Activated T-helper 1 cell treated with anti-CD3 and anti-CD28 coated beads, Interleukin-12 subunit alpha, Interleukin-12 subunit beta, Interleukin-2, Interleukin-4 antibody, amounts not matched to agents 30 ng/mL and 10 ng/mL and 1 ng/mL, durations not matched to agents 14 hours and 24 hours and 36 hours (primary cell): ENCODE results near the gene CBFA2T3. TPM values are rescaled to one million over a fixed set of nuclear protein-coding genes. Genes with fewer than 3 reads are reported as not detected.

Experiments
- DNase-seq: peaks from one replicate; pipeline ENCODE4 v3.0.0; 2021; ENCODE audit warnings: low spot score
- H3K27ac Mint-ChIP-seq: one replicate; pipeline ENCODE4 v1.8.0; 2021; ENCODE audit warnings: mild to moderate bottlenecking, mixed read lengths
- H3K27me3 Mint-ChIP-seq: one replicate; pipeline ENCODE4 v1.8.0; 2022; ENCODE audit warnings: mild to moderate bottlenecking, moderate library complexity, mixed read lengths; ENCODE audit not compliant: insufficient read depth
- H3K36me3 Mint-ChIP-seq: one replicate; pipeline ENCODE4 v1.8.0; 2021; ENCODE audit warnings: low read depth, mixed read lengths
- H3K4me1 Mint-ChIP-seq: one replicate; pipeline ENCODE4 v1.8.0; 2021; ENCODE audit warnings: low read depth, mixed read lengths
- H3K4me3 Mint-ChIP-seq: one replicate; pipeline ENCODE4 v1.8.0; 2021; ENCODE audit warnings: mild to moderate bottlenecking, moderate library complexity, mixed read lengths
- H3K9me3 Mint-ChIP-seq: one replicate; pipeline ENCODE4 v1.8.0; 2021; ENCODE audit warnings: mixed read lengths
- intact Hi-C: fragments of 100-400 bp; cut with micrococcal nuclease; formaldehyde crosslinking; loops from one replicate; pipeline ENCODE4 v1.15.1; 2024
- total RNA-seq: library from RNA; stranded (reverse); gene quantifications from 2 replicates; pipeline ENCODE4 v1.2.3, GENCODE V29; 2022

The CBFA2T3 gene
- total RNA-seq, 1 donor from 2014 or later, result not detected

GRCh38 chr16:88953003-88953690 lies 23.9 kb downstream of the CBFA2T3 start:
- intact Hi-C loops, result no loop called here
- H3K4me3 Mint-ChIP-seq, result no peak overlapping the region
- no peak overlapping the region for H3K27ac Mint-ChIP-seq
- peaks cover 12% of the 10 kb centered on the region for H3K27me3 Mint-ChIP-seq
- H3K36me3 Mint-ChIP-seq, result no peaks in the 10 kb centered on the region
- no peak for DNase-seq
- H3K9me3 Mint-ChIP-seq, result no peaks in the 10 kb centered on the region
- peaks cover 12% of the 10 kb centered on the region for H3K4me1 Mint-ChIP-seq

GRCh38 chr16:88951989-88952388 lies 25.0 kb downstream of the CBFA2T3 start:
- H3K27me3 Mint-ChIP-seq, result peaks cover 11% of the 10 kb centered on the region

GRCh38 chr16:88951501-88951900 lies 25.5 kb downstream of the CBFA2T3 start:
- Mint-ChIP-seq H3K4me3 (no peak overlapping the region), H3K9me3 (no peaks in the 10 kb centered on the region), H3K27me3 (peaks cover 11% of the 10 kb centered on the region), H3K27ac (no peak overlapping the region), H3K4me1 (no peaks in the 10 kb centered on the region), H3K36me3 (no peaks in the 10 kb centered on the region)
- intact Hi-C loops, result no loop called here
- no peak for DNase-seq

More at GRCh38 chr16:88951989-88952388, 25.0 kb downstream of the CBFA2T3 start:
- Mint-ChIP-seq H3K27ac (no peak overlapping the region), H3K4me3 (no peak overlapping the region), H3K4me1 (peaks cover under 1% of the 10 kb centered on the region), H3K9me3 (no peaks in the 10 kb centered on the region), H3K36me3 (no peaks in the 10 kb centered on the region)
- intact Hi-C loops, result no loop called here
- DNase-seq, result no peak

- no peaks in the 10 kb centered on the region for H3K4me1 Mint-ChIP-seq
- H3K9me3 Mint-ChIP-seq, result no peaks in the 10 kb centered on the region
- H3K27me3 Mint-ChIP-seq, result peaks cover 12% of the 10 kb centered on the region
- no peaks in the 10 kb centered on the region for H3K36me3 Mint-ChIP-seq
- DNase-seq, result no peak
- H3K27ac Mint-ChIP-seq, result no peak overlapping the region
- no peak overlapping the region for H3K4me3 Mint-ChIP-seq
- intact Hi-C loops, result no loop called here
Measured at GRCh38 chr16:88948781-88949490, 28.1 kb downstream of the CBFA2T3 start.

- intact Hi-C loops, result no loop called here
- Mint-ChIP-seq H3K36me3 (no peaks in the 10 kb centered on the region), H3K27ac (no peak overlapping the region), H3K27me3 (peaks cover 22% of the 10 kb centered on the region), H3K4me3 (no peak overlapping the region), H3K9me3 (no peaks in the 10 kb centered on the region), H3K4me1 (no peaks in the 10 kb centered on the region)
- no peak for DNase-seq
Measured at GRCh38 chr16:88945473-88945872, 31.5 kb downstream of the CBFA2T3 start.

GRCh38 chr16:88943741-88944140 lies 33.3 kb downstream of the CBFA2T3 start:
- Mint-ChIP-seq H3K27ac (no peak overlapping the region), H3K36me3 (no peaks in the 10 kb centered on the region), H3K4me1 (no peaks in the 10 kb centered on the region), H3K4me3 (no peak overlapping the region), H3K27me3 (peaks cover 29% of the 10 kb centered on the region), H3K9me3 (no peaks in the 10 kb centered on the region)
- intact Hi-C loops, result loop anchor here (5.0 kb wide), 2 partner anchors 154 to 274 kb away; partner anchors contain the start of gene ZNF778
- no peak for DNase-seq

- H3K4me3 Mint-ChIP-seq, result no peak overlapping the region
Measured at GRCh38 chr16:88943131-88943664, 33.8 kb downstream of the CBFA2T3 start.

GRCh38 chr16:88941913-88942909 lies 34.8 kb downstream of the CBFA2T3 start:
- H3K27me3 Mint-ChIP-seq, result peaks cover 31% of the 10 kb centered on the region
- no peaks in the 10 kb centered on the region for H3K36me3 Mint-ChIP-seq
- H3K9me3 Mint-ChIP-seq, result no peaks in the 10 kb centered on the region
- intact Hi-C loops, result loop anchor here (1.0 to 5.0 kb wide), 3 partner anchors 155 to 275 kb away; partner anchors contain the start of gene ZNF778
- H3K4me1 Mint-ChIP-seq, result no peaks in the 10 kb centered on the region
- H3K27ac Mint-ChIP-seq, result no peak overlapping the region
- DNase-seq, result peak; percentile 36
- peak overlapping the region; percentile 26 for H3K4me3 Mint-ChIP-seq

More at GRCh38 chr16:88943131-88943664, 33.8 kb downstream of the CBFA2T3 start:
- H3K4me1 Mint-ChIP-seq, result no peaks in the 10 kb centered on the region
- H3K9me3 Mint-ChIP-seq, result no peaks in the 10 kb centered on the region
- DNase-seq, result no peak
- intact Hi-C loops, result loop anchor here (5.0 kb wide), 2 partner anchors 154 to 274 kb away; partner anchors contain the start of gene ZNF778
- no peak overlapping the region for H3K27ac Mint-ChIP-seq
- H3K27me3 Mint-ChIP-seq, result peaks cover 28% of the 10 kb centered on the region
- H3K36me3 Mint-ChIP-seq, result no peaks in the 10 kb centered on the region

GRCh38 chr16:88940862-88941817 lies 35.9 kb downstream of the CBFA2T3 start:
- intact Hi-C loops, result loop anchor here (5.0 kb wide), 2 partner anchors 156 to 276 kb away; partner anchors contain the start of gene ZNF778
- Mint-ChIP-seq H3K27ac (no peak overlapping the region), H3K9me3 (no peaks in the 10 kb centered on the region), H3K27me3 (peaks cover 33% of the 10 kb centered on the region), H3K36me3 (no peaks in the 10 kb centered on the region), H3K4me1 (no peaks in the 10 kb centered on the region), H3K4me3 (no peak overlapping the region)
- DNase-seq, result no peak

- Mint-ChIP-seq H3K4me1 (no peaks in the 10 kb centered on the region), H3K36me3 (no peaks in the 10 kb centered on the region), H3K27ac (no peak overlapping the region), H3K4me3 (no peak overlapping the region), H3K9me3 (no peaks in the 10 kb centered on the region), H3K27me3 (peaks cover 33% of the 10 kb centered on the region)
- DNase-seq, result no peak
- intact Hi-C loops, result loop anchor here (5.0 kb wide), 2 partner anchors 157 to 277 kb away; partner anchors contain the start of gene ZNF778
Measured at GRCh38 chr16:88939972-88940861, 36.8 kb downstream of the CBFA2T3 start.
